Effector memory CD4-positive, alpha-beta T cell (primary cell): Measurements from ENCODE around the gene TCHP.
"Not testable (repeated sequence)": the region's sequence is repeated elsewhere in the genome, so short reads cannot be mapped to it uniquely, and the experiment has no call there.

Experiments
- DNase-seq, 3 donors: peaks; one replicate each; pipeline ENCODE4 v3.0.0-alpha.2; 2020
- H3K27ac ChIP-seq: 2 replicates; pipeline ENCODE4 v1.7.0; 2013; ENCODE audit warnings: mild to moderate bottlenecking, low read length, moderate library complexity; ENCODE audit not compliant: insufficient read depth, poor library complexity, severe bottlenecking
- H3K27me3 ChIP-seq: replicated peaks from 2 replicates; pipeline ENCODE4 v1.7.0; 2013; ENCODE audit warnings: mild to moderate bottlenecking, low read length; ENCODE audit not compliant: insufficient read depth, control insufficient read depth, poor library complexity, severe bottlenecking
- H3K36me3 ChIP-seq: 2 replicates; pipeline ENCODE4 v1.7.0; 2013; ENCODE audit warnings: mild to moderate bottlenecking, low read length, moderate library complexity; ENCODE audit not compliant: control insufficient read depth, insufficient read depth
- H3K4me1 ChIP-seq: 2 replicates; pipeline ENCODE4 v1.7.0; 2013; ENCODE audit warnings: low read length, mild to moderate bottlenecking; ENCODE audit not compliant: control insufficient read depth, insufficient read depth, poor library complexity, severe bottlenecking
- H3K4me3 ChIP-seq: 2 replicates; pipeline ENCODE4 v1.7.0; 2013; ENCODE audit warnings: low read length, low read depth, mild to moderate bottlenecking; ENCODE audit not compliant: insufficient read depth, poor library complexity, severe bottlenecking
- H3K9me3 ChIP-seq: 2 replicates; pipeline ENCODE4 v1.7.0; 2013; ENCODE audit warnings: mild to moderate bottlenecking, low read length, moderate library complexity; ENCODE audit not compliant: control insufficient read depth

Gene TCHP

DNA sequence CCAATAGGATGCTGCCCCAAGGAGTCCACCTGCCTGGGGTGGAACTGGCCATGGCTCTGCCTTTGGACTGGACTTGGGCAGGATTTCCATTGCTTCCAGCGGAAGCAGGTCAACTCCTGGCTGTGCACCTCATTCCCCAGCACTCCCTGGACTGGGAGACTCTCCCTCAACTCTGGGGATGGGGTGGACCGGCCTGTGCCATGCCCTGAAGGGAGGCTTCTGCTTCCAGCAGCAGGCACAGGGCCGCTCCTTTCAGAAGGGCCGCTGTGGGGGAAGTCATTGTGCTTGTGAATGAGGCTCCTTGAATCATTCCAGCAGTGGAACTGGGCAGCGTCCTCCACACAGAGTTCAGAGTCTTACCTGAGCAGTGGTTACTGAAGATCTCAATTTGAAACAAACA is 23.0 kb downstream of the TCHP start:
- Histone ChIP-seq H3K9me3 (no peaks in the 10 kb centered on the region), H3K4me3 (no peak overlapping the region), H3K4me1 (no peaks in the 10 kb centered on the region), H3K27me3 (no peaks in the 10 kb centered on the region), H3K27ac (no peak overlapping the region), H3K36me3 (peaks cover 17% of the 10 kb centered on the region)
- no peak for DNase-seq

DNA sequence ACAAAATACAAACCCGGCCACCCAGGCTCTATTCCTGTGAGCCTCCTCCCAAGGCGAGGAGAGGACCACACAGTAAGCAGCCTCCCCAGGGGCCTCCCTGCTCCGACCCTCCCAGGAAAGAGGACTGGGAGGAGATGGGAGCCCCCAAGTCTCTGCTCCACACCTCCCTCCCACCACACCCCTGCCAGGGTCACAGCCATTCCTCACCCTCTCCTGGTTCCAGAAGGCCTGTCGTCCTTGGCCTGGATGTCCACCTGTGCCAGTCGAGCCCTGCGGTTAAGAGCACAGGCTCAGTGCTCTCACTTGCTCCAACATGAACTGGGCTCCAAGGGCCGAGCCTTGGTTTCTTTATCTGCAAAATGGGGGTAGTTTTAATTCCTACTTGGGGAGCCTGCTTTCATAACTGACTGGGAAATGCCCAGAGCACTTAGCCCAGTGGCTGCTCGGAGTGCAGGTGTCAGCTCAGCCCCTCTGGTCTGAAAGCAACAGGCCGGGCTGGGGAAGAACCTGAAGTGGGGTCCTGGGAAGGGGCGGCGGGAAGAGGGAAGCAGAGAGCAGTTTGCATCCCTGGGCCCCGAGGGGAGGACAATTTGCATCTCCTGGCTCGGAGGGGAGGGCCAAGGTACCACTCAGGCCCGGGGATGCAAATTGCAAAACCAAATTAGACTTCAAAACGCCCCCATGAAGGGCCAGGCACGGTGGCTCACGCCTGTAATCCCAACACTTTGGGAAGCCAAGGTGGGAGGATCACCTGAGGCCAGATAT is 23.6 kb downstream of the TCHP start:
- DNase-seq, result no peak
- no peaks in the 10 kb centered on the region for H3K27me3 ChIP-seq
- no peak overlapping the region for H3K27ac ChIP-seq
- H3K4me3 ChIP-seq, result no peak overlapping the region
- peaks cover 15% of the 10 kb centered on the region for H3K36me3 ChIP-seq
- no peaks in the 10 kb centered on the region for H3K4me1 ChIP-seq
- no peaks in the 10 kb centered on the region for H3K9me3 ChIP-seq

GRCh38 chr12:109925185-109925840 is 25.2 kb downstream of the TCHP start:
- H3K27me3 ChIP-seq, result no peaks in the 10 kb centered on the region
- H3K9me3 ChIP-seq, result no peaks in the 10 kb centered on the region
- H3K4me3 ChIP-seq, result no peak overlapping the region
- peaks cover 14% of the 10 kb centered on the region for H3K36me3 ChIP-seq
- no peak for DNase-seq
- H3K27ac ChIP-seq, result no peak overlapping the region
- H3K4me1 ChIP-seq, result no peaks in the 10 kb centered on the region

- DNase-seq, result no peak
- H3K4me1 ChIP-seq, result no peaks in the 10 kb centered on the region
- H3K27ac ChIP-seq, result no peak overlapping the region
- no peaks in the 10 kb centered on the region for H3K9me3 ChIP-seq
- H3K36me3 ChIP-seq, result peaks cover 15% of the 10 kb centered on the region
- H3K27me3 ChIP-seq, result no peaks in the 10 kb centered on the region
- H3K4me3 ChIP-seq, result no peak overlapping the region
These were observed 25.9 kb downstream of the TCHP start for GRCh38 chr12:109926016-109926415.

DNA sequence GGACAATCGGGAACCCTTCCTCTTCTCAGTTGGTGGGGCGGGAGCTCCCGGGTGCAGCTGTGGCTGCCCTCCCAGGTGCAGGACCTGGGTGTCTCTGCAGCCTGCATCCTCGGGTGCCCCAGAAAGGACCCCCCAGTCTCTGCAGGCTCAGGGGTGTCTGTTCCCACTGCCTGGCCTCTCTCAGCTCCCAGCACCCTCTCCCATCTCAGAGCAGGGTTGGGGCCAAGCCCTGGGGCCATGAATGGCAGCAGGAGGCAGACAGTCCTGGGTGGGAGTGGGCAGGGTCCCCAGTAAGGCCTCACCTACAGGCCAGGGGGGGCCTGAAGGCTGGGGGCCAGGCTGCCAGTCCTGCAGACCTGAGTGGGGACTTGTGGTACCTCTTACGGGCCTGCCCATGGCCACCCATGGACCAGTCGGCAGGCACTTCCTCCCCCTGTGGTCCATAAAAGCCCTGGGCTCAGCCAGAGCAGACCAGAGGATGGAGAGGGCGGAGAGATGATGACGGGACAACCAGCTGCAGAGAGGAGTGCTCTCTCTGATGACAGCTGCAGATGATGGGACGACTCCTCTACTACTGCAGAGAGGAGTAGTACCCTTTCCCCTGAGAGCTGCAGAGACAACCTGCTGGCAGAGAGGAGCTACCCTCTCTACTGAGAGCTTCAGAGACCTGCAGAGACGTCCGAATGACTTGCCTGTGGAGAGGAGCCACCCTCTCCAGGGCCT is 26.6 kb downstream of the TCHP start:
- H3K9me3 ChIP-seq, result no peaks in the 10 kb centered on the region
- H3K27ac ChIP-seq, result no peak overlapping the region
- no peak overlapping the region for H3K4me3 ChIP-seq
- peaks cover 20% of the 10 kb centered on the region for H3K36me3 ChIP-seq
- H3K4me1 ChIP-seq, result no peaks in the 10 kb centered on the region
- no peak for DNase-seq
- H3K27me3 ChIP-seq, result no peaks in the 10 kb centered on the region

DNA sequence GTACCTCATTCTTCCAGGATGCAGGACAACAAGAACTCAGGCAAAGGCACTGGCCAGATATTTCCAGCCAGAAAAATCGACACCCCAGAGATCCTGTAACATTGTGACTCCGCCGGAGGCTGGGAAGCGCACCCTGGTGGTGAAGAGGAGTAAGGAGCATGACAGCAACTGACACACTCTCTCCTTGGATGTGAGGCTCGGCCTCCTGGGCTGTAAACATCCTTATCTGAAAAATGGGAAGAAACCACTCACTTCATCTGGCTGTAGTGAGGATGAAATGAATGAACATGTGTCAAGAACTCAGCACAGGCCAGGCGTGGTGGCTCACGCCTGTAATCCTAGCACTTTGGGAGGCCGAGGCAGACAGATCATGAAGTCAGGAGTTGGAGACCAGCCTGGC is 27.5 kb downstream of the TCHP start:
- no peak overlapping the region for H3K27ac ChIP-seq
- no peak overlapping the region for H3K4me3 ChIP-seq
- DNase-seq, result peak in 1 of 3 donors; percentile 16
- H3K27me3 ChIP-seq, result no peaks in the 10 kb centered on the region
- H3K4me1 ChIP-seq, result no peaks in the 10 kb centered on the region
- H3K9me3 ChIP-seq, result no peaks in the 10 kb centered on the region
- peaks cover 30% of the 10 kb centered on the region for H3K36me3 ChIP-seq

GRCh38 chr12:109928058-109928656 is 28.1 kb downstream of the TCHP start:
- H3K27me3 ChIP-seq, result no peaks in the 10 kb centered on the region
- H3K4me1 ChIP-seq, result no peaks in the 10 kb centered on the region
- H3K4me3 ChIP-seq, result no peak overlapping the region
- no peak overlapping the region for H3K27ac ChIP-seq
- H3K36me3 ChIP-seq, result peaks cover 35% of the 10 kb centered on the region
- no peak for DNase-seq
- no peaks in the 10 kb centered on the region for H3K9me3 ChIP-seq

DNA sequence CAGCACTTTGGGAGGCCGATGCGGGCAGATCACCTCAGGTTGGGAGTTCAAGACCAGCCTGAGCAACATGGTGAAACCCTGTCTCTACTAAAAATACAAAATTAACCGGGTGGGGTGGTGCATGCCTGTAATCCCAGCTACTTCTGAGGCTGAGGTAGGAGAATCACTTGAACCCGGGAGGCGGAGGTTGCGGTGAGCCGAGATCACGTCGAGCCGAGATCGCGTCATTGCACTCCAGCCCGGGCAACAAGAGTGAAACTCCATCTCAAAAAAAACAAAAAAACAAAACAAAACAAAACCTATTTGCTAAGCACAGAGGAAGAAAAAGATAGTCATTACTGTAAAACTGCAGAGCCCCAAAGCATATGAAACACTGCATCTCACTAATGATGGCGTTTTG is 29.3 kb downstream of the TCHP start:
- peaks cover 45% of the 10 kb centered on the region for H3K36me3 ChIP-seq
- H3K9me3 ChIP-seq, H3K27me3 ChIP-seq, H3K4me1 ChIP-seq, H3K4me3 ChIP-seq, H3K27ac ChIP-seq, DNase-seq: not testable (repeated sequence)

DNA sequence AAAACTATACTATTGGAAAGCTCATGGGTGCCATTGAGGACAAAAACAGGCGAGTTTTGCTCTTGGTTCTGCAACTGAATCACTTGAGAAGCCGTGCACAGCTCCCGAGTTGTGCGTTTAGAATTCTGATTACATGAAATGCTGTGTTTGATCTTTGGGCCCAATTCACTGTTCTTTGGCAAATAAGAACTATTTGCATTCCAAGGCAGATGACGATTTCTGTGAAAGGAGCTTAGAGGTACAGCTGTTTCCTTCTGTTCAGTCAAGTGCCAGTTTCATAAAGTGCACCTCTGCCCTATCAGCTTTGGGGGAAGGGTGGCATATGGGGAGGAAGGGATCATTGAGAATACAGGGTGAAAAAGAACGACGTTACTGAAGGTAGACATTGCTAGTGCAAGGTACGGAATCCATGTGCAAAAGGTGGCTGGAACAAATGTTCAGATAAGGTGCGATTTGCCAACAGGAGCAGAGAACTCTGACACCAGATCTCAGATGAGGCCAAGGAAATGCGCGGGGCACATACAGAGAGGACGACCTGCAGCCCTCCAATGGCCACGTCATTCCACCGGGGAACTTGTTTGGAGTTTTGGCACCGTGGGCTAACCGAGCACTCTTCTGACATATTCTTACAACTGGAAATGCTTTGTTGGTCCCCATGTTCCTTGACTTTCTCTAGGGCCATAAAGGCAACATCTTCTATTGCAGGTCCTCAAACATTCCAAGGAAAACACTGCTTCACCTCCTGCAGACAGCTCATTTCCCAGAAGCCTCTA is 30.1 kb downstream of the TCHP start:
- no peak for DNase-seq
- no peaks in the 10 kb centered on the region for H3K9me3 ChIP-seq
- H3K36me3 ChIP-seq, result peaks cover 45% of the 10 kb centered on the region
- H3K27me3 ChIP-seq, result no peaks in the 10 kb centered on the region
- no peak overlapping the region for H3K27ac ChIP-seq
- no peak overlapping the region for H3K4me3 ChIP-seq
- no peaks in the 10 kb centered on the region for H3K4me1 ChIP-seq
